Mesenchymal stem cell (in vitro differentiated cells and primary cell): ENCODE results near the gene MBOAT7.
"Not testable (repeated sequence)": the region's sequence is repeated elsewhere in the genome, so short reads cannot be mapped to it uniquely, and the experiment has no call there.

Experiments
- DNase-seq: peaks from one replicate; pipeline ENCODE4 v3.0.0-alpha.2; 2013
- H2AFZ ChIP-seq: one replicate; pipeline ENCODE4 v1.6.1; 2013; ENCODE audit warnings: low read depth, mild to moderate bottlenecking, control low read depth, inconsistent platforms, low read length, moderate library complexity
- H2AK5ac ChIP-seq: 2 replicates; pipeline ENCODE4 v1.6.1; 2013; ENCODE audit warnings: low read length, moderate library complexity, mild to moderate bottlenecking, inconsistent platforms; ENCODE audit not compliant: severe bottlenecking
- H2BK120ac ChIP-seq: one replicate; pipeline ENCODE4 v1.6.1; 2013; ENCODE audit warnings: low read depth, mild to moderate bottlenecking, inconsistent platforms, low read length, moderate library complexity
- H2BK12ac ChIP-seq, 2 experiments: one replicate each; pipeline ENCODE4 v1.6.1; 2013; ENCODE audit warnings: inconsistent platforms in 2 of 2, low read length in 2 of 2, mild to moderate bottlenecking in 2 of 2, moderate library complexity in 2 of 2, control low read depth in 1 of 2
- H2BK15ac ChIP-seq: one replicate; pipeline ENCODE4 v1.6.1; 2013; ENCODE audit warnings: mild to moderate bottlenecking, low read depth, inconsistent platforms; ENCODE audit not compliant: poor library complexity, severe bottlenecking
- H2BK5ac ChIP-seq: 2 replicates; pipeline ENCODE4 v1.6.1; 2013; ENCODE audit warnings: low read depth, mild to moderate bottlenecking, low read length, control low read depth, inconsistent platforms; ENCODE audit not compliant: poor library complexity, severe bottlenecking
- H3K14ac ChIP-seq, 2 experiments: one replicate each; pipeline ENCODE4 v1.6.1; 2013; ENCODE audit warnings: inconsistent platforms in 2 of 2, low read length in 2 of 2, control low read depth in 1 of 2, mild to moderate bottlenecking in 1 of 2, moderate library complexity in 1 of 2
- H3K18ac ChIP-seq, 2 experiments: one replicate each; pipeline ENCODE4 v1.6.1; 2013; ENCODE audit warnings: inconsistent platforms in 2 of 2, low read length in 2 of 2, control low read depth in 1 of 2, low read depth in 1 of 2, mild to moderate bottlenecking in 1 of 2
- H3K23ac ChIP-seq, 2 experiments: one replicate each; pipeline ENCODE4 v1.6.1; 2013; ENCODE audit warnings: inconsistent platforms in 2 of 2, low read length in 2 of 2, mild to moderate bottlenecking in 2 of 2, moderate library complexity in 2 of 2, control low read depth in 1 of 2
- H3K27ac ChIP-seq: 2 replicates; pipeline ENCODE4 v1.5.1; 2013; ENCODE audit warnings: mild to moderate bottlenecking, moderate library complexity, low read length, control low read depth, inconsistent platforms; ENCODE audit not compliant: poor library complexity, severe bottlenecking
- H3K27me3 ChIP-seq, 2 experiments: 2 replicates each; pipeline versions ENCODE4 v1.6.1 to v1.7.0; 2013; ENCODE audit warnings: low read length in 2 of 2, mild to moderate bottlenecking in 2 of 2, moderate library complexity in 2 of 2, control low read depth in 1 of 2, inconsistent platforms in 1 of 2; ENCODE audit not compliant: control insufficient read depth in 1 of 2, insufficient read depth in 1 of 2
- H3K36me3 ChIP-seq, 2 experiments: 2 replicates each; pipeline versions ENCODE4 v1.6.1 to v1.7.0; 2013; ENCODE audit warnings: low read length in 2 of 2, control low read depth in 1 of 2, inconsistent platforms in 1 of 2, low read depth in 1 of 2, mild to moderate bottlenecking in 1 of 2; ENCODE audit not compliant: insufficient read depth in 2 of 2, control insufficient read depth in 1 of 2
- H3K4ac ChIP-seq, 2 experiments: one replicate each; pipeline ENCODE4 v1.6.1; 2013; ENCODE audit warnings: inconsistent platforms in 2 of 2, low read length in 2 of 2, mild to moderate bottlenecking in 2 of 2, moderate library complexity in 2 of 2, control low read depth in 1 of 2, low read depth in 1 of 2
- H3K4me1 ChIP-seq: 2 replicates; pipeline ENCODE4 v1.6.1; 2013; ENCODE audit warnings: low read depth, low read length, control low read depth; ENCODE audit not compliant: control insufficient read depth, insufficient read depth
- H3K4me2 ChIP-seq: 2 replicates; pipeline ENCODE4 v1.6.1; 2013; ENCODE audit warnings: low read length, mild to moderate bottlenecking, inconsistent platforms; ENCODE audit not compliant: poor library complexity, severe bottlenecking
- H3K4me3 ChIP-seq, 2 experiments: 2 replicates each; pipeline versions ENCODE4 v1.5.1 to v1.7.0; 2013; ENCODE audit warnings: low read length in 2 of 2, mild to moderate bottlenecking in 2 of 2, control low read depth in 1 of 2, low read depth in 1 of 2; ENCODE audit not compliant: insufficient read depth in 1 of 2
- H3K79me1 ChIP-seq: replicated peaks from 2 replicates; pipeline ENCODE4 v1.6.1; 2013; ENCODE audit warnings: mild to moderate bottlenecking, control low read depth, low read length, inconsistent platforms; ENCODE audit not compliant: poor library complexity, severe bottlenecking
- H3K9ac ChIP-seq: 2 replicates; pipeline ENCODE4 v1.7.0; 2013; ENCODE audit warnings: mild to moderate bottlenecking, low read length, moderate library complexity
- H3K9me3 ChIP-seq: 2 replicates; pipeline ENCODE4 v1.7.0; 2013; ENCODE audit warnings: mild to moderate bottlenecking, low read length; ENCODE audit not compliant: control insufficient read depth
- H4K8ac ChIP-seq: one replicate; pipeline ENCODE4 v1.6.1; 2013; ENCODE audit warnings: inconsistent platforms, mild to moderate bottlenecking, low read length, moderate library complexity
- H4K91ac ChIP-seq: one replicate; pipeline ENCODE4 v1.6.1; 2013; ENCODE audit warnings: mild to moderate bottlenecking, low read length, inconsistent platforms
- WGBS: methylation state at CpG from one replicate; pipeline ENCODE4 v1.1.7; 2013; ENCODE audit warnings: mixed read lengths; 5-methylcytosine and 5-hydroxymethylcytosine counted together

Gene MBOAT7

DNA sequence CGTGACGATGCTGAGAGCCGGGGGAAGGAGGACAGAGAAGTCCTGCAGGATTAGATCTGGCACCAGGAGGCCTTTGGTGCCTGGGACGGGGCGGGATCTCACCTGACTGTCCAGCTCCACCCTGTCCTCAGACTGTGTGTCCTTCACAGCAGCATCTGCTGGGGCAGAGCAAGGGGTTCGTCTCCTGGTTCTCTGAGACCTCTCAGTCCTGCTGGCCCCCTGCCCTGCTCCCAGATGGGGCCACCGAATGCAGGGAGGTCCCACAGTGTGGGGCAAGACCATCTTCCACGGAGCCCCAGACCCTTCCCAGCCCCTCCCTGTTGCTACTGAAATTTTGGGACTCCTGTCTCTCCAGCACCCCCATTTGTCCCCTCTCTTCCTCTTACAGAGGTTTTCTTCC, 28.9 kb upstream of the MBOAT7 start:
- Histone ChIP-seq H3K79me1 (peaks cover 16% of the 10 kb centered on the region), H3K4ac (no peak overlapping the region), H3K27me3 (peaks cover 4 to 7% of the 10 kb centered on the region in 2 experiments), H4K8ac (no peak overlapping the region), H3K4me3 (no peak overlapping the region), H2AK5ac (no peak overlapping the region), H3K4me2 (no peak overlapping the region), H3K9me3 (no peaks in the 10 kb centered on the region), H4K91ac (no peak overlapping the region), H2BK12ac (no peak overlapping the region), H3K23ac (no peak overlapping the region), H3K4me1 (peaks cover 25% of the 10 kb centered on the region), H3K27ac (no peak overlapping the region), H2BK120ac (no peak overlapping the region), H2BK15ac (no peak overlapping the region), H3K36me3 (peaks cover 14 to 17% of the 10 kb centered on the region in 2 experiments), H3K9ac (no peak overlapping the region), H2BK5ac (no peak overlapping the region), H3K14ac (no peak overlapping the region), H3K18ac (no peak overlapping the region), H2AFZ (no peak overlapping the region)
- no peak for DNase-seq
- WGBS = 96% methylated on average over 7 of the region's 8 CpGs

DNA sequence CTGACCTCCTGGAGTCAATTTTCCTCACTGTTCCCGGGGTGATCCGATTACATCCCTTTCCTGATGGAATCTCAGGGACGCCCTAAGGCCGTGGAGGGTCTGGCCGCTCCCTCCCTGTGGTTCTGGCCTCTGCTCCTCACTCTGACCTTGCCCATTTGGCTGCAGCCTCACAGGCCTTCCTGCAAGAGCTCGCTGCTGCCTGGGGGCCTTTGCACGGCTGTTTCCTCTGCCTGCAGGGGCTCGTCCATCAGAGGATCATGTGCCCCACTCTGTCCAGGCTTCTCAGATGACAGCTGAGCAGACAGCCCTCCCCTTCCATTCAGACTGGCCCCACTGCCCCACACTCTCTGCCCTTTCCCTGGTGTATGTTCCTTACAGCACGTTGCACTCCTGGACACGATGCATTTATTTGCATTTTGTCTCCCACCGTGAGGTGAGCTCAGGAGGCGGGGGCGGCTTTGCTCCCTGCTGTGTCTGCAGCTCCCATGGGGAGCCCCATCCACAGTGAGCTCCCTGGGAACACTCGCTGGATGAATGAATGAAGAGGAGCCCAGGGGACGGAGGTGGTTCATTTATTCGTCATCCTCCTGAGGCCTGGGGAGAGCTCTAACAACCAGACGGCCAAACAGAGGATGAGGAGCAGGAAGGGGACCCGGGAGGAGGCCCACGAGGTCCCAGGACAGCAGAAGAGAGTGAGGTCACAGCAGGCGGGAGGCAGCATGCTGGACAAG, 28.3 kb upstream of the MBOAT7 start:
- H3K27ac ChIP-seq, H3K27me3 ChIP-seq, H3K18ac ChIP-seq, H2AFZ ChIP-seq, H3K14ac ChIP-seq, H3K23ac ChIP-seq, H2BK120ac ChIP-seq, H4K91ac ChIP-seq, H2AK5ac ChIP-seq, DNase-seq, H4K8ac ChIP-seq, H3K4ac ChIP-seq, H2BK12ac ChIP-seq, H2BK15ac ChIP-seq, H3K9ac ChIP-seq, H3K4me2 ChIP-seq, H2BK5ac ChIP-seq, H3K4me3 ChIP-seq, H3K9me3 ChIP-seq: not testable (repeated sequence)
- peaks cover 24% of the 10 kb centered on the region for H3K4me1 ChIP-seq
- peaks cover 17% of the 10 kb centered on the region for H3K79me1 ChIP-seq
- 71% methylated on average over 14 of the region's 20 CpGs for WGBS
- peaks cover 16 to 17% of the 10 kb centered on the region in 2 experiments for H3K36me3 ChIP-seq

DNA sequence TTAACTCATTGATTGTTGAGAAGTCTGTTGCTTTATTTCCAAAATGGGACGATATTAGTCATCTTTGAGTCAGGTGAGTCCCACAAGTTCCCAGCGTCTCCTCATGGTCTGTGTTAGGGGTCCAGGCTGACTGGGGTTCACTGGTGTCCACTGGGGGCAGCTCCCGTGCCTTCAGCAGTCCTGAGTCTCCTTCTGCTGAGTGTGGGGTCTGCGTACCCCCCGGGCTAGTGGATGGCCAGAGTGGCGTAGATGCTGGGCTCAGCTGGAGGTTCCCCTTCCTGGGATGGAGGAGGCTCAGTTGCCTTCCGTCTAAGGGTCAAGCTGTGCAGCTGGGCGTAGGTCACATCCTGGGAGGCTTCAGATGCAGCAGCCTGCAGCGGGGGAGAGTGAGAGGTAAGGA, 27.5 kb upstream of the MBOAT7 start:
- no peak overlapping the region for H3K4ac ChIP-seq
- no peak for DNase-seq
- no peak overlapping the region for H3K4me2 ChIP-seq
- H3K4me3 ChIP-seq = no peak overlapping the region
- H3K9ac ChIP-seq = no peak overlapping the region
- H2AFZ ChIP-seq = no peak overlapping the region
- peaks cover 0 to under 1% of the 10 kb centered on the region in 2 experiments for H3K27me3 ChIP-seq
- no peak overlapping the region for H3K23ac ChIP-seq
- H2BK15ac ChIP-seq = no peak overlapping the region
- H2AK5ac ChIP-seq = no peak overlapping the region
- no peak overlapping the region for H2BK5ac ChIP-seq
- no peak overlapping the region for H4K8ac ChIP-seq
- H3K27ac ChIP-seq = no peak overlapping the region
- H2BK120ac ChIP-seq = no peak overlapping the region
- peaks cover 25% of the 10 kb centered on the region for H3K4me1 ChIP-seq
- H2BK12ac ChIP-seq = no peak overlapping the region
- no peaks in the 10 kb centered on the region for H3K9me3 ChIP-seq
- 91% methylated on average over 8 of the region's 9 CpGs for WGBS
- H3K14ac ChIP-seq = no peak overlapping the region
- H4K91ac ChIP-seq = no peak overlapping the region
- no peak overlapping the region for H3K18ac ChIP-seq
- H3K79me1 ChIP-seq = peaks cover 19% of the 10 kb centered on the region
- peaks cover 16 to 17% of the 10 kb centered on the region in 2 experiments for H3K36me3 ChIP-seq

DNA sequence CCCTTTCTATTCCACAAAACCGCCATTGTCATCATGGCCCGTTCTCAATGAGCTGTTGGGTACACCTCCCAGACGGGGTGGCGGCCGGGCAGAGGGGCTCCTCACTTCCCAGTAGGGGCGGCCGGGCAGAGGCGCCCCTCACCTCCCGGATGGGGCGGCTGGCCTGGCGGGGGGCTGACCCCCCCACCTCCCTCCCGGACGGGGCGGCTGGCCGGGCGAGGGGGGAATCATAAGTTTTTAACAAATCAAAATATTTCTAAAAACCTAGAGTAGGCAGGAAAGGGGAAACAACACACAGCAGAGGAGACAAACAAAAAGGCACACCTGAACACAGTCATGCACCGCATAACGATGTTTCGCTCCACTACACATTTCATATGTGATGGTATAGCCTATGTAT, 25.4 kb upstream of the MBOAT7 start:
- H3K18ac ChIP-seq, H2BK12ac ChIP-seq, H3K23ac ChIP-seq, H4K91ac ChIP-seq, H3K14ac ChIP-seq, H2BK5ac ChIP-seq, H2BK120ac ChIP-seq, H2BK15ac ChIP-seq, H3K27me3 ChIP-seq, DNase-seq, H2AFZ ChIP-seq, H3K4me2 ChIP-seq, H3K9ac ChIP-seq, H4K8ac ChIP-seq, H3K27ac ChIP-seq, H3K4ac ChIP-seq, H2AK5ac ChIP-seq, H3K4me3 ChIP-seq, H3K9me3 ChIP-seq: not testable (repeated sequence)
- WGBS = 100% methylated on average over 3 of the region's 19 CpGs
- Histone ChIP-seq H3K79me1 (peaks cover 21% of the 10 kb centered on the region), H3K36me3 (peaks cover 19 to 24% of the 10 kb centered on the region in 2 experiments), H3K4me1 (peaks cover 36% of the 10 kb centered on the region)
